CD8-positive, alpha-beta memory T cell (primary cell): ENCODE results near the gene FUT4. TPM values are rescaled to one million over a fixed set of nuclear protein-coding genes. Genes with fewer than 3 reads are reported as not detected.
"Not testable (repeated sequence)": the region's sequence is repeated elsewhere in the genome, so short reads cannot be mapped to it uniquely, and the experiment has no call there.

Experiments
- CTCF ChIA-PET: fragments of 350-600 bp; sonication (Branson Sonifier 250); formaldehyde crosslinking; loops from one replicate; lab custom pipeline; 2021; ENCODE audit warnings: antibody characterized with exemption; lab: Charles Lee
- POLR2A ChIA-PET: fragments of 350-600 bp; sonication (Branson Sonifier 250); formaldehyde crosslinking; loops from one replicate; lab custom pipeline; 2021; ENCODE audit warnings: antibody characterized with exemption; lab: Charles Lee
- DNase-seq, 5 donors: peaks; one replicate each; pipeline versions ENCODE4 v3.0.0 to v3.0.0-alpha.2; 2020 to 2022; ENCODE audit warnings: mixed read lengths in 1 of 5
- H3K27ac ChIP-seq: one replicate; pipeline ENCODE4 v1.7.0; 2013; ENCODE audit warnings: low read depth, mild to moderate bottlenecking, low read length, moderate library complexity
- H3K27me3 ChIP-seq: 2 replicates; pipeline ENCODE4 v1.7.0; 2013; ENCODE audit warnings: low read length, mild to moderate bottlenecking; ENCODE audit not compliant: insufficient read depth, poor library complexity, severe bottlenecking
- H3K36me3 ChIP-seq: 2 replicates; pipeline ENCODE4 v1.7.0; 2013; ENCODE audit warnings: mild to moderate bottlenecking, low read length, moderate library complexity; ENCODE audit not compliant: insufficient read depth
- H3K4me1 ChIP-seq: 2 replicates; pipeline ENCODE4 v1.7.0; 2013; ENCODE audit warnings: mild to moderate bottlenecking, low read length, moderate library complexity; ENCODE audit not compliant: insufficient read depth
- H3K4me3 ChIP-seq: 2 replicates; pipeline ENCODE4 v1.7.0; 2013; ENCODE audit warnings: mild to moderate bottlenecking, low read length
- H3K9me3 ChIP-seq: 2 replicates; pipeline ENCODE4 v1.7.0; 2013; ENCODE audit warnings: mild to moderate bottlenecking, low read length
- H3K27ac Mint-ChIP-seq, 8 donors: one replicate each; pipeline ENCODE4 v1.8.0; 2020 to 2021; ENCODE audit warnings: mixed read lengths in 8 of 8, mild to moderate bottlenecking in 6 of 8, inconsistent platforms in 3 of 8, moderate library complexity in 3 of 8
- H3K27me3 Mint-ChIP-seq, 2 donors: one replicate each; pipeline ENCODE4 v1.8.0; 2020 to 2021; ENCODE audit warnings: mixed read lengths in 2 of 2, mild to moderate bottlenecking in 1 of 2, moderate library complexity in 1 of 2
- H3K36me3 Mint-ChIP-seq, 3 donors: one replicate each; pipeline ENCODE4 v1.8.0; 2020 to 2021; ENCODE audit warnings: mixed read lengths in 3 of 3, inconsistent platforms in 1 of 3, mild to moderate bottlenecking in 1 of 3
- H3K4me1 Mint-ChIP-seq, 3 donors: one replicate each; pipeline ENCODE4 v1.8.0; 2020 to 2021; ENCODE audit warnings: mixed read lengths in 3 of 3, inconsistent platforms in 1 of 3, mild to moderate bottlenecking in 1 of 3
- H3K4me3 Mint-ChIP-seq, 7 donors: one replicate each; pipeline ENCODE4 v1.8.0; 2020 to 2021; ENCODE audit warnings: mixed read lengths in 7 of 7, mild to moderate bottlenecking in 6 of 7, moderate library complexity in 4 of 7, inconsistent platforms in 2 of 7
- H3K9me3 Mint-ChIP-seq, 5 donors: one replicate each; pipeline ENCODE4 v1.8.0; 2020 to 2022; ENCODE audit warnings: mixed read lengths in 5 of 5, mild to moderate bottlenecking in 3 of 5, moderate library complexity in 2 of 5, inconsistent platforms in 1 of 5
- polyA plus RNA-seq: library from polyadenylated mRNA; unstranded; fragments of 300-500 nt; fragmentation: Illumina TruSeq; gene quantifications from one replicate; pipeline ENCODE4 v1.2.3, GENCODE V29; 2021
- total RNA-seq, 2 experiments: library from RNA; stranded (reverse); gene quantifications; one replicate each; pipeline ENCODE4 v1.2.3, GENCODE V29; 2021

FUT4 gene
- total and polyA plus RNA-seq, 3 experiments from 2014 or later: 2.1 to 7.9 (median 7.6) TPM

DNA sequence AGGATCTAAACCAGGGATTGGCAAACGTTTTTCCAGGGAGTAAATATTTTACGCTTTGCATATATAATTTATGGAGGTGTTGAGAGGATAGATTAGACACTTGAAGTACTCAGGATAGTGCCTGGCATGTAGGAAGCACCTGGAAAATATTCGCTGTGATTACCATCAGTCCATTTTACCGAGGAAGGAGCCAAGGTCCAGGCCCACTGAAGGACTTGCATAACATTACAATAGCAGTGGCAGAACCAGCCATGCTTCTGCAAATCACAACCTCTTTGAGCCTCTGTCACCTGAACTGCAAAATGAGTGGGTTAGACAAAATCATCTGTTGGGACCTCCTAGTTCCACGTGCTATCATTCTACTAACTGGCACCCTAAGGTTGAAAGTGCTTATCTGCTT lies 5.4 kb downstream of the FUT4 start:
- no peak overlapping the region for H3K27ac ChIP-seq
- POLR2A ChIA-PET: no interaction called here
- no peaks in the 10 kb centered on the region for H3K27me3 ChIP-seq
- H3K27me3 Mint-ChIP-seq: no peaks in the 10 kb centered on the region
- no peaks in the 10 kb centered on the region for H3K9me3 Mint-ChIP-seq
- H3K36me3 ChIP-seq: no peaks in the 10 kb centered on the region
- peaks cover 32% of the 10 kb centered on the region for H3K4me1 ChIP-seq
- CTCF ChIA-PET: no interaction called here
- H3K36me3 Mint-ChIP-seq: peaks cover 0 to 6% (median 3%) of the 10 kb centered on the region in 3 donors
- H3K27ac Mint-ChIP-seq: no peak overlapping the region
- no peak for DNase-seq
- H3K4me1 Mint-ChIP-seq: peaks cover 35 to 50% (median 44%) of the 10 kb centered on the region in 3 donors
- H3K4me3 Mint-ChIP-seq: no peak overlapping the region
- H3K4me3 ChIP-seq: no peak overlapping the region
- H3K9me3 ChIP-seq: no peaks in the 10 kb centered on the region

DNA sequence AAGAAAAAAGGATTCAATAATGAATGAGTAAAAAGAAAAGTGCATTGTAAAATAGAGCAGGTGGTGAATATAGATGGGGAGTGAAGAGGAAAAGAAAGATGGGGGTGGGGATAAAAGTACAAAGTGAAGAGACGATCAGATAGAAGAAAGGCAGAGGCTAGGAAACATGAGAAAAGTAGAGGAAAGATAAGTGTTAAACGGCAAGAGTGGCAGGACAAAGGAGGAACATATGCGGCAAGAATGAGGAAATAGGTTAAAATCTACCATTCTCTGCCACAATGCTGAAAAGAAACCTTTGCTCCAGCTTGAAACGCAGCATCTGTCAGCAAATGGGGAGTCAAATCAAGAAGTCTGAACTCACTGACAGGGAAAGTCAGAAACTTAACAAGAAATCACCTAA lies 6.8 kb downstream of the FUT4 start:
- peaks cover 33 to 47% (median 41%) of the 10 kb centered on the region in 3 donors for H3K4me1 Mint-ChIP-seq
- H3K4me3 ChIP-seq: no peak overlapping the region
- DNase-seq: no peak
- peak overlapping the region in 3 of 8 donors; percentile 2 to 62 (median 33) for H3K27ac Mint-ChIP-seq
- peaks cover 0 to 4% (median 3%) of the 10 kb centered on the region in 3 donors for H3K36me3 Mint-ChIP-seq
- H3K9me3 ChIP-seq: no peaks in the 10 kb centered on the region
- H3K27me3 Mint-ChIP-seq: no peaks in the 10 kb centered on the region
- H3K27me3 ChIP-seq: no peaks in the 10 kb centered on the region
- no peaks in the 10 kb centered on the region for H3K36me3 ChIP-seq
- no peak overlapping the region for H3K4me3 Mint-ChIP-seq
- H3K27ac ChIP-seq: no peak overlapping the region
- ChIA-PET CTCF (no interaction called here), POLR2A (no interaction called here)
- peaks cover 24% of the 10 kb centered on the region for H3K4me1 ChIP-seq
- H3K9me3 Mint-ChIP-seq: no peaks in the 10 kb centered on the region

DNA sequence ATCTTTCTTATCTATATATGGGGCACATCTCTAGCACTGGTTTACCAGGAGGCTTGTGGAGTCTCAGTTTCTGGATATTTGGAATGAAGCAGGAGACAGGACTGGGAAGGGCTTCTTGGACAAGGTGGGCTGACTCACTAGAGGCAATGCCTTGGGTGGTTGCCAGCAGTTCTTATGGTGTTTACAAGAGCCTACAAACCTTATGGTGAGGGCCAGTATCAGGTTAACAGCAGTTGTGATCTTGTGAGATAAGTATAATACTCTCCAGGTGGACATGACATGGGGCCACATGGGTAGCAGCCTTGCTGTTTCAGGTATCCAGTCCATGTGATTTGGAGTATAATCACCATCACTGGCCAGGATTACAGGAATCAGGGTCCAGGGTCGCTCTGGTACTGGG lies 10.2 kb downstream of the FUT4 start:
- no peak for DNase-seq
- Mint-ChIP-seq H3K27ac (peak overlapping the region in 1 of 8 donors; percentile 33), H3K9me3 (no peaks in the 10 kb centered on the region), H3K4me3 (no peak overlapping the region), H3K4me1 (peaks cover 8 to 19% (median 10%) of the 10 kb centered on the region in 3 donors), H3K36me3 (peaks cover 0 to 2% (median 0%) of the 10 kb centered on the region in 3 donors), H3K27me3 (no peaks in the 10 kb centered on the region)
- ChIA-PET CTCF (no interaction called here), POLR2A (no interaction called here)
- no peaks in the 10 kb centered on the region for H3K36me3 ChIP-seq
- H3K4me1 ChIP-seq: no peaks in the 10 kb centered on the region
- no peak overlapping the region for H3K27ac ChIP-seq
- H3K9me3 ChIP-seq: no peaks in the 10 kb centered on the region
- H3K4me3 ChIP-seq: no peak overlapping the region
- H3K27me3 ChIP-seq: no peaks in the 10 kb centered on the region

DNA sequence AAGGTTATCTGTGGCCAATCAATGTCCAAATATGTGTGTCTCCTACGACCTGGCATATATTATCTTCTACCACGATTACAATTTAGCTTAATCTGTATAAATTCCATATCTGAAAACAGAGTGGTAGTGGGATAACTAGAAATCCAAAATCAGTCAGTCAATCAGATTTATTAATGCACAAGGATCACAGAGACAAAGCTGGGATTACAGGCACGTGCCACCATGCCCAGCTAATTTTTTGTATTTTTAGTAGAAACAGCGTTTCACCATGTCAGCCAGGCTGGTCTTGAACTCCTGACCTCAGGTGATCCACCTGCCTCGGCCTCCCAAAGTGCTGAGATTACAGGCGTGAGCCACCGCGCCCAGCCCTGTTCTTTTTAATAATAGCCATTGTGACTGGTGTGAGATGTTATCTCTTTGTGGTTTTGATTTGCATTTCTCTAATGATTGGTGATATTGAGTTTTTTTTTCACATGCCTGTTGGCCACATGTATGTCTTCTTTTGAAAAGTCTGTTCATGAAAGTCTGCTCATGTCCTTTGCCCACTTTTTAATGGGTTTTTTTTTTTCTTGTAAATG lies 12.1 kb downstream of the FUT4 start:
- H3K27ac ChIP-seq, H3K4me1 Mint-ChIP-seq, H3K27ac Mint-ChIP-seq, H3K4me1 ChIP-seq, H3K36me3 Mint-ChIP-seq, H3K27me3 Mint-ChIP-seq, H3K9me3 Mint-ChIP-seq, POLR2A ChIA-PET, H3K9me3 ChIP-seq, H3K4me3 Mint-ChIP-seq, H3K4me3 ChIP-seq, H3K36me3 ChIP-seq, H3K27me3 ChIP-seq, DNase-seq: not testable (repeated sequence)
- CTCF ChIA-PET: interaction anchor here (1.6 kb wide), 1 partner anchor 26 kb away, joined by 4 read pairs; no protein-coding TSS in a partner anchor

DNA sequence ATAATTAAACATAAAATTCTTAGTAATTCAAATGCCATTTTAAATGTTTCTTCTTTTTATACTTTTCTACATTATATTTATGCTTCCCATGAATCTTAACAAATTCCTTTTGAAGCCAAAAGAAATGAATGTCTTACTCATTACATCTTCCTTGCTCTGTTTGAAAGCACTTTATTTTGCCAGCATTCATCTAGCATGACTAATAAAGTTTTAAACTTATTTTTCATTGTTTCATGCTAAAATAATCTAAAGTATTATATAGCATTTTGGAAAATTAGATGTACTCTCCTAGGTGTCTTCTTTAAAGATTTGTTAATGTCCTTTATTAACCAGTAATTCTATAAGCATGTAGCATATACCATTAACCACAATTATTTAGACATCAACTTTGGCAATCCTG lies 13.7 kb downstream of the FUT4 start:
- H3K27me3 Mint-ChIP-seq: no peaks in the 10 kb centered on the region

DNA sequence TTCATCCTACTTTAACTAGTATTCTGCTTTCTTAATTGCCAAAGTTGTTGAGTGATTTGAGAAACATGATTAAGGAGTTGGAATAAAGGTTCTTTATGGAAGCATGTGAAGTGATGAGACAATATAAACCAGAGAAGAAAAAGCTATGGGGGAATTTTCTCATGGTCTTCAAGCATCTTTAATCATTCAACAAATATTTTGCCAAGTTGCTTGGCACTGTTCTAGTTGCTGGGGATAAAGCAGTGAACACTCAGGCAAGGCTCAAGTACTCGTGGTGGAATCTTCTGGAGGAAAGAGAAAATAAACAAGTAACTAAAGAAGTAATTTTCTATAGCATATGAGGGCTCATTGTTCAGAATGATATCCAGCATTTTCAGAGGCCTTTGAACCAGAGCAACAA lies 14.3 kb downstream of the FUT4 start:
- H3K36me3 ChIP-seq: no peaks in the 10 kb centered on the region
- H3K4me3 Mint-ChIP-seq: no peak overlapping the region

More for the DNA sequence above, 13.7 kb downstream of the FUT4 start:
- POLR2A ChIA-PET: no interaction called here
- H3K4me1 Mint-ChIP-seq: no peaks in the 10 kb centered on the region
- no peaks in the 10 kb centered on the region for H3K9me3 ChIP-seq
- no peak overlapping the region for H3K4me3 ChIP-seq
- H3K36me3 ChIP-seq: no peaks in the 10 kb centered on the region
- no peak overlapping the region for H3K27ac ChIP-seq
- CTCF ChIA-PET: no interaction called here
- no peaks in the 10 kb centered on the region for H3K9me3 Mint-ChIP-seq
- no peak for DNase-seq
- H3K4me1 ChIP-seq: no peaks in the 10 kb centered on the region
- H3K36me3 Mint-ChIP-seq: no peaks in the 10 kb centered on the region
- H3K27me3 ChIP-seq: no peaks in the 10 kb centered on the region
- H3K27ac Mint-ChIP-seq: no peak overlapping the region
- H3K4me3 Mint-ChIP-seq: no peak overlapping the region

DNA sequence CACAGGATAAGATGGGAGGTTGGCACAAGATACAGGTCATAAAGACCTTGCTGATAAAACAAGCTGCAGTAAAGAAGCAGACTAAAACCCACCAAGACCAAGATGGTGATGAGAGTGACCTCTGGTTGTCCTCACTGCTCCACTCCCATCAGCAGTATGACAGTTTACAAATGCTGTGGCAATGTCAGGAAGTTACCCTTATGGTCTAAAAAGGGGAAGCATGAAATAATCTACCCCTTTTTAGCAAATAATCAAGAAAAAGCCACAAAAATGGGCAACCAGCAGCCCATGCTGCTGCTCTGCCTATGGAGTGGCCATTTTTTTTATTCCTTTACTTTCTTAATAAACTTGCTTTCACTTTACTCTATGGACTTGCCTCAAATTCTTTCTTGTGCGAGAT lies 14.7 kb downstream of the FUT4 start:
- Histone ChIP-seq H3K27me3 (no peaks in the 10 kb centered on the region), H3K36me3 (no peaks in the 10 kb centered on the region), H3K4me3 (no peak overlapping the region), H3K27ac (no peak overlapping the region), H3K9me3 (no peaks in the 10 kb centered on the region), H3K4me1 (no peaks in the 10 kb centered on the region)
- Mint-ChIP-seq H3K27me3 (no peaks in the 10 kb centered on the region), H3K4me1 (no peaks in the 10 kb centered on the region), H3K36me3 (no peaks in the 10 kb centered on the region), H3K4me3 (no peak overlapping the region), H3K27ac (peak overlapping the region in 1 of 8 donors; percentile 11), H3K9me3 (no peaks in the 10 kb centered on the region)
- no peak for DNase-seq
- ChIA-PET POLR2A (no interaction called here), CTCF (interaction anchor here (1.4 kb wide), 1 partner anchor 11 kb away, joined by 5 read pairs; no protein-coding TSS in a partner anchor)

More for the DNA sequence above, 14.3 kb downstream of the FUT4 start:
- H3K9me3 ChIP-seq: no peaks in the 10 kb centered on the region
- POLR2A ChIA-PET: no interaction called here
- H3K4me1 ChIP-seq: no peaks in the 10 kb centered on the region
- no peak overlapping the region for H3K4me3 ChIP-seq
- DNase-seq: no peak
- Mint-ChIP-seq H3K4me1 (no peaks in the 10 kb centered on the region), H3K27ac (no peak overlapping the region), H3K9me3 (no peaks in the 10 kb centered on the region), H3K36me3 (no peaks in the 10 kb centered on the region), H3K27me3 (no peaks in the 10 kb centered on the region)
- H3K27me3 ChIP-seq: no peaks in the 10 kb centered on the region
- CTCF ChIA-PET: no interaction called here
- no peak overlapping the region for H3K27ac ChIP-seq

DNA sequence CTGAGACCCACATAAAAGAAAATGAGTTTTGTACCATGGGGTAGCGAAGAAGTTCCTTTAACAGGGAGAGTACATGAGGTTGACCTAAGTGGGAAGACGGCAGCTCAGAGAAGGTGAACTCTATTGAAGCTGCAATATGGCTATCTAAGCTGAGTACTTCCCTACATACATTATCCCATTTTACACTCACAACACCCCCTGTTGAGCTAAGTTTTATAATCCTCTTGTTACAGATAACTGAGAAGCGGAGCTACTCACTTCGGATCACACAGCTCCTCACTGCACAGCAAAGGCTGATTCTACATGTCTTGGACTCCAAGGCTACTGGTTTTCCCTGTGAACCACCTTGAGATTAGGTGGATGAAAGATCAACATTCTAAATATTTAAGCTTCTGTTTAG lies 15.2 kb downstream of the FUT4 start:
- ChIA-PET CTCF (interaction anchor here (1.4 kb wide), 1 partner anchor 11 kb away, joined by 5 read pairs; no protein-coding TSS in a partner anchor), POLR2A (no interaction called here)
- Histone ChIP-seq H3K4me1 (no peaks in the 10 kb centered on the region), H3K27ac (no peak overlapping the region), H3K36me3 (no peaks in the 10 kb centered on the region), H3K9me3 (no peaks in the 10 kb centered on the region), H3K4me3 (no peak overlapping the region), H3K27me3 (no peaks in the 10 kb centered on the region)
- no peaks in the 10 kb centered on the region for H3K36me3 Mint-ChIP-seq
- H3K9me3 Mint-ChIP-seq: no peaks in the 10 kb centered on the region
- H3K27me3 Mint-ChIP-seq: no peaks in the 10 kb centered on the region
- no peak overlapping the region for H3K27ac Mint-ChIP-seq
- no peak for DNase-seq
- H3K4me3 Mint-ChIP-seq: no peak overlapping the region
- no peaks in the 10 kb centered on the region for H3K4me1 Mint-ChIP-seq
